ENCODE measurements around the gene SCNN1A. TPM values are rescaled to one million over a fixed set of nuclear protein-coding genes. Genes with fewer than 3 reads are reported as not detected.
A peak's percentile ranks its signal among the peaks of the same experiment; 100 is the strongest.

The SCNN1A gene
- total RNA-seq, 4 donors from 2014 or later, result 229 to 449 (median 336) TPM

GRCh38 chr12:6420364-6420763, 45.0 kb upstream of the SCNN1A start:
- TF ChIP-seq CTCF (IDR thresholded peaks at IDR 0.05) (no peak), POLR2A (IDR thresholded peaks at IDR 0.05) (no peak)
- Histone ChIP-seq H3K4me1 (peaks cover 7 to 9% of the 10 kb centered on the region in 2 donors), H3K9me3 (no peaks in the 10 kb centered on the region), H3K27ac (no peak overlapping the region), H3K4me3 (replicated peaks in 1 of 3) (no peak overlapping the region), H3K36me3 (no peaks in the 10 kb centered on the region), H3K27me3 (no peaks in the 10 kb centered on the region)
- 78 to 93% methylated on average over 4 of the region's 4 CpGs for WGBS, 2 donors
- intact Hi-C loops (cut with DNase I), result no loop called here
- DNase-seq, result no peak

GRCh38 chr12:6418796-6419195, 43.4 kb upstream of the SCNN1A start:
- no peaks in the 10 kb centered on the region for H3K27me3 ChIP-seq
- no peaks in the 10 kb centered on the region for H3K36me3 ChIP-seq
- 72 to 78% methylated on average over 6 of the region's 6 CpGs for WGBS, 2 donors
- H3K4me1 ChIP-seq, result peaks cover 2 to 6% of the 10 kb centered on the region in 2 donors
- no peaks in the 10 kb centered on the region for H3K9me3 ChIP-seq
- no peak for DNase-seq
- no peak overlapping the region for H3K27ac ChIP-seq
- TF ChIP-seq CTCF (IDR thresholded peaks at IDR 0.05), result no peak
- no peak for TF ChIP-seq POLR2A (IDR thresholded peaks at IDR 0.05)
- no peak overlapping the region for H3K4me3 ChIP-seq (replicated peaks in 1 of 3)
- intact Hi-C loops (cut with DNase I), result no loop called here

GRCh38 chr12:6416596-6416995, 41.2 kb upstream of the SCNN1A start:
- no peak for DNase-seq
- WGBS, 2 donors, result 85 to 94% methylated on average over 3 of the region's 3 CpGs

GRCh38 chr12:6407236-6407954, 32.0 kb upstream of the SCNN1A start:
- H3K4me3 ChIP-seq (replicated peaks in 1 of 3), result no peak overlapping the region
- no peaks in the 10 kb centered on the region for H3K9me3 ChIP-seq
- WGBS, 2 donors, result 80 to 83% methylated on average over 10 of the region's 10 CpGs
- peaks cover 6 to 17% of the 10 kb centered on the region in 2 donors for H3K4me1 ChIP-seq
- TF ChIP-seq POLR2A (IDR thresholded peaks at IDR 0.05) (peak in 1 of 2 donors; percentile 34), CTCF (IDR thresholded peaks at IDR 0.05) (no peak)
- intact Hi-C loops (cut with DNase I), result no loop called here
- DNase-seq, result peak in 1 of 2 donors; percentile 34
- peak overlapping the region; percentile 93 to 97 (median 95) for H3K27ac ChIP-seq
- no peaks in the 10 kb centered on the region for H3K27me3 ChIP-seq
- no peaks in the 10 kb centered on the region for H3K36me3 ChIP-seq

More at GRCh38 chr12:6416596-6416995, 41.2 kb upstream of the SCNN1A start:
- intact Hi-C loops (cut with DNase I), result no loop called here
- Histone ChIP-seq H3K27ac (no peak overlapping the region), H3K36me3 (no peaks in the 10 kb centered on the region), H3K4me3 (replicated peaks in 1 of 3) (no peak overlapping the region), H3K9me3 (no peaks in the 10 kb centered on the region), H3K4me1 (no peaks in the 10 kb centered on the region), H3K27me3 (no peaks in the 10 kb centered on the region)
- TF ChIP-seq CTCF (IDR thresholded peaks at IDR 0.05) (no peak), POLR2A (IDR thresholded peaks at IDR 0.05) (no peak)

- no peaks in the 10 kb centered on the region for H3K27me3 ChIP-seq
- no peaks in the 10 kb centered on the region for H3K36me3 ChIP-seq
- DNase-seq, result peak; percentile 54 to 66
- H3K27ac ChIP-seq, result peak overlapping the region; percentile 93 to 97 (median 95)
- no peak for TF ChIP-seq CTCF (IDR thresholded peaks at IDR 0.05)
- TF ChIP-seq POLR2A (IDR thresholded peaks at IDR 0.05), result peak in 1 of 2 donors; percentile 75
- H3K9me3 ChIP-seq, result no peaks in the 10 kb centered on the region
- H3K4me1 ChIP-seq, result peaks cover 6 to 17% of the 10 kb centered on the region in 2 donors
- 20 to 40% methylated on average over 6 of the region's 6 CpGs for WGBS, 2 donors
- H3K4me3 ChIP-seq (replicated peaks in 1 of 3), result no peak overlapping the region
- intact Hi-C loops (cut with DNase I), result no loop called here
Observed at GRCh38 chr12:6405963-6406362, 30.6 kb upstream of the SCNN1A start.

Measured in thyroid gland (tissue), 4 donors.